ENCODE measurements around the gene CELA2B.

- no peak for TF ChIP-seq CTCF (IDR thresholded peaks at IDR 0.05)
- no peak for TF ChIP-seq POLR2A (IDR thresholded peaks at IDR 0.05)
Measured at GRCh38 chr1:15492596-15492995, 16.7 kb downstream of the CELA2B start.
